HG02763 (cell line): ENCODE data around the gene ITIH5.

Source experiments
- ATAC-seq: cut with Tn5 transposase; IDR thresholded peaks from one replicate; pipeline ENCODE4 v1.9.1; 2021; ENCODE audit warnings: mild to moderate bottlenecking, moderate library complexity; ENCODE audit not compliant: unreplicated experiment

ITIH5 gene

DNA sequence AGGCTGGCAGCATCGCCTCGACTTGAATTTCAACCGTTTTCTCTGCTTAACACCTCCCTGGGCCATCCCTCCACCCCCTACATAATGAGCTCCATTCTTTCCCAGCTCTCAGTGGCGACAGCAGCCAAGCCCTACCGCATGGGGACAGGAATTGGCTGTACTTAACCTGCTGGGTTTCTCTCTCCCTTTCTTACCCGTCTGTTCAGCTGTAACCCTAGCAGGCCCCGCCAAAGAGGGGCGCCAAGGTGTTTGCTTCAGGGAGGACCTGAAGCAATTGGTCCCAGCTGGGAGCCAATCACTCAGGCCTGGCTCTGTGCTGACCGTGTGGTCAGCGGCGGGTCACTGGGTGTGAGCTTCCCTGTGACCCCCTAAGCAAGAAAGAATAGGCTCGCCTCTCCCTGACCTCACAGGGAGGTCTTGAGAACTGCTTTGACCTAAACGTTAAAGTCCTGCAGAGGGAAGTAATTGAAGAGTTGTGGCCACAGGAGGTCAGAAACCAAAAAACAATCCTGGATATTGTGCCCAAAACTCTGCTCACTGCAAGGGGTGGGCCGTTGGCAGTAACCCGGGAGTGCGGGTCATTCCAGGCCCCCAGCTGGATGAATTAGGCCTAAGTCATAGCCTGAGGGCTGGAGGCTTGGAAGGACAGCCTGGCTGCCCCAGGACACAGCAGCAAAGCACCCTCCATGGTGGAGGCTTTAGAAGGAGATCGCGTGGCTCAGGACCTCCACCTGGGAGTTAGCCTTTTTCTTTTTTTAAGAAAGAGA lies 114.6 kb downstream of the ITIH5 start:
- no peak for ATAC-seq

DNA sequence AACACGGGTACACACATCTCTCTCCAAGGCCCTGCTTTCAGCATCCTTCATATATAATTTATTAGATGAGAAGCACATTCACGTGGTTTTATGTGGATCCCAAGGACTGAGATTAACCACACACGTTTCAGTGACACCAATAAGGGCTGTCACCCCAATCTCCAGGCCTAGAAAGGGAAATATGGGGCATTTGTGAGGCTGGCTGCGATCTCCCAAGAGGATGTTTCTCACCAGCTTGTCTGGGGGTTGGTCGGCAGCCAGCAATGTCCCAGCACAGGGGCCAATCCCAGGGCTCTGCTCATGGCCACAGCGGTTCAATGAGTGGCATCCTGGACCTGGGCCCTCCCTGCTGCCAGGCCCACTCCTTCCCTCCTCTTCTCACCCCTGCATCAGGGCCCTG lies 115.5 kb downstream of the ITIH5 start:
- no peak for ATAC-seq

DNA sequence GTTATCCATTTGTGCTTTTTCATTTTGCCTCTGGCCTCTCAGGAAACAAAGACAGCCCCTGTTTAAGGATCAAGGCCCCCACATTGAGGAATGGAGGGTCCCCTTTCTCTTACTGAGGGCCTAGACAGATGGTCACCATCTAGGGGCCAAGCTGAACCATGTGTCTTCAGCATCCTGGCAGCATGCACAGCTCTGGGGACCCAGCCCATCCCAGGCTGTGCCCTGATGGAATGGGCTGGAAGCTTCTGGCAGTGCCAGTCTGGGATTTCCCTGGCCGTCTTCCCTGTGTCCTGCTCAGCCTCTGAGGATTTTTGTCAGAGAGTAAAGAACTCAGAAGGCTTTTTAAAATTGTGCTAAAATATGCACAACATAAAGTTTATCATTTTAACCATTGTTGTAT lies 116.8 kb downstream of the ITIH5 start:
- ATAC-seq, result no peak

DNA sequence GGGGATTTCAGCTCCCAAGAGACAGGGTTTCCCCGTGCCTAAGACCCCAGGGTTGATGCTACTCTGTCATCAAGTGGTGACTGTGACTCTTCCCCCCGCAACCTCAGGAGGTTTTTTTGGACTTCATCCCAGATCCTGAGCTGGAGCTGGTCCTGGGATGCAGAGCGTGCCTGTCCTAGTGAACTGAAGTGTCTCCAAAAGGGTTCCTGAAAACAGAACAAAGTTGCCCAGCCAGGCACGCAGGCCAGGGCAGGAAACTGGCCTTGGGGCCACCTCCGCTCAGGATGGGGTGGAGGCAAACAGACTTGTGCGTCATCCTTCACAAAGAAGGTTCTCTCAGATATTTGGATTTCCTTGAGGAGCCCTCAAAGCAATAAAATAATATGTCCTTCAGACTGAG lies 118.9 kb downstream of the ITIH5 start:
- no peak for ATAC-seq

DNA sequence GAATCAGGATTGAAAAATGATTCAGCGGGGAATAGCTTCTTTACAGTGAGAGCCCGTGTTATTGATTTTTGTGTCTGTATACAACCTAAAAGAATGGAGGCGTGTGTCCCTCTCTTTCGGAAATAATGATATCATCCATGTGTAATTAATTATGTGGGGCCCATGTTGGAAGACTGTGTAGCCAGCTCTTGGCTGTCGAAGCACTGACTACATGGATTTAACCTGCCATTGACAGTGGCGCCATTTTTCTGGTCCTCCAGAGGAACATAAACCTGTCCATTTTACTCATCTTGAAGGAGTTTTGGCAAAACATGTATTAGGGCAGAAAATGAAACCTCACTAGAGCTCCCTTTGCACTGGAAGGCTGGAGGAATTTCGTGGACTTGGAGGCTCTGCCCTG lies 119.6 kb downstream of the ITIH5 start:
- no peak for ATAC-seq

DNA sequence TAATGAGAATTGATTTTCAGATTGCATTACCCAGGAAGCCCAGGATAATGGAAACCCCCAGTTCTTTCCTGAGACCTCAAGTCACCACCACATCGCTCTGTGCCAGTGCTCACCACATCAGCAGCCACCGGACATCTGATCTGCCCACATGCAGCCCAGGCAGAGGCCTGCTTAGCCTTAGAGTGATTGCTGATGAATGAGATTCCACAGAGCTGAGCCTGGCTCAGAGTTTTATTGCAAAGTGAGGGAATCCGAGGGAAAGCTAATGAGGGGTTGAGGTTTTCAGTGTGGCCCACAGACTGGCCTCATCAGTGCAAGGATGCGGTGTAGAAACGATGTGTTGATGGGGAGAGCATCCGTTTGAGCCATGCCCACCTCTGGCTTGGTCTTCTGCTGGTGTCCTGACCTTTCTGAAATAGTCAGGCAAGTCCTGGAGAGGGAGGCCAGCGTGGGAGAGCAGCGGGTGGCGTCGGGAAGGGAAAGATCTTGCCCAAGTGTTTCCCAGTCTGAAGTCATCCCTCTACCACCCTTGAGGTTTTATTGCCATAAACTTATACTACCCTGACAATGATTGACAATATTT lies 120.3 kb downstream of the ITIH5 start:
- ATAC-seq, result no peak

DNA sequence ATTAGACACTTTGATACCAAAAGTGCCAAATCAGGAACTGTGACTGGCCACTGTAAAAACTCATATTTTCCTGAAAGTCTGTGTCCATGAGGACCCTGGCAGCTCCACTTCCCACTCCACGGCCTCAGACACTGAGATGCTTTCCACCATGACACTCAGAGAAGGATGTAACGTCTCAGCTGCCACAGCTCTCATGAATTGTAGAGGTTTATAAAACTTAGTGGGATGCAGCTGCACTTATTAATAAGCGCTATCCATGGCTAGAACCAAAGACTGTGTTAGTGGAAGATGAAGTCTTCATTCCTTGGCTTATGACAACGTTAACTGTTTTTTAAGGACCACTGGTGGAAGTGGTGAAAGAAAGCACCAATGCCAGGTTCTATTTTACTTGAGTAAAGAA lies 121.0 kb downstream of the ITIH5 start:
- no peak for ATAC-seq

DNA sequence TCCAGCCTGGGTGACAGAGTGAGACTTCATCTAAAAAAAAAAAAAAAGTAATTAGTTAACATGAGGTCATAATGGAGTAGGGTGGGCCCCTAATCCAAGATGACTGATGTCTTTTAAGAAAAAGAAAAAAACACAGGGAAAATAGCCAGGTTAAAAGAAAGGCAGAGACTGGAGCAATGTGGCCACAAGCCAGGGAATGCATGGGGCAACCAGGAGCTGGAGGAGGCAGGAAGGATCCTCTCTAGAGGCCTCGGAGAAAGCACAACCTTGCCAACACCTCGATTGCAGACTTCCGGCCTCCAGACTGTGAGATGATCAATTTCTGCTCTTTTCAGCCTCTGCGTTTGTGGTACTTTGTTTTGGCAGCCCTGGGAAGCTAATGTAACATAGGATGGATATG lies 121.5 kb downstream of the ITIH5 start:
- ATAC-seq, result no peak

DNA sequence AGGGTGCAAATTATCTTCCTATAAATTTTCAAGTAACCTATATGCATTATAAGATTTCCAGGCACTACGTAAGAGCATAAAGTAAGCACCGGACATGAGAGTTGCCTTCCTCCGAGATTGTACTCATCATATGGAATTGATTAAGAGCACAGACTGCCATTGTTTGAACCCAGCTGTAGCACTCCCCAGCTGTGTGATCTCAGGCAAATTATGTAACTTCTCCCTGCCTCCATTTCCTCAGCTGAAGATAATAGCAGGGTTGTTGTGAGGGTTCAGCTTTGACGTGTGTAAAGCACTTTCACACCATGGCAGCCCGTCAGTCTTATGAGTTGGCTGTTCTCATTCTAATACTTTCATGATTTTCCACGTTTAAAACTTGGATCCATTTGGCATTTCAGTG lies 122.6 kb downstream of the ITIH5 start:
- ATAC-seq, result no peak

DNA sequence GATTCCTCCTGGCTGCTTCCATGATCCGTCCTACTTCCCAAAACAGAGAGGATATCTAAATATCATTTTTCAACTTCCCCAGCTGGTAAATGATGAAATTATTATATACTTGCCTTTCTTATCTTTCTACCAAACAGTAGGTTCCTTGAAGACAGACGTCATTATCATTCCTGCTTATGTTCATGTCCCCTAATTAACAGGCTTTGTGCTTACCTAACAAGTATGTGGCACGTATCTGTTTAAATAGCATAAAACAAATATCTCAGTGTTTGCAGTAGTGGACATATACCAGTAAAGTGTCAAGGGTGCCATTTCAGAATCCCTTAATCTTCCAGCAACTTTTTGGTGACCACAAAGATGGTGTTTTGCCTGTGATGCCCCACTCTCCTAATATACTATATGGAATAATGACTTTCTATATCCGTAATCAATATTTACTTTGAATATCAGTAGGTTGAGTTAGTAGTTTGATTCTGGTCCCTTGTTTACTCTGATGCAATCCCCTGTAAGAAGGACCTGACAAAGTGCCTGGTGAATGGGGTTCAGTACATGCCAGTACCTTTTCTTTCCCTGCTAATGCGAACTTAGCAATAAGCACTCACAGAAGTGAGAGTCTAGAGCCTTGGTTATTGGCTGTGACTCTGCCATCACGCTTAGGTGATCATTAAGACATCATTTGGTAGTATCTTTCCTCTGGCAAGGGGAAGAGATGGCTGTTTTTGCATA lies 124.4 kb downstream of the ITIH5 start:
- no peak for ATAC-seq

DNA sequence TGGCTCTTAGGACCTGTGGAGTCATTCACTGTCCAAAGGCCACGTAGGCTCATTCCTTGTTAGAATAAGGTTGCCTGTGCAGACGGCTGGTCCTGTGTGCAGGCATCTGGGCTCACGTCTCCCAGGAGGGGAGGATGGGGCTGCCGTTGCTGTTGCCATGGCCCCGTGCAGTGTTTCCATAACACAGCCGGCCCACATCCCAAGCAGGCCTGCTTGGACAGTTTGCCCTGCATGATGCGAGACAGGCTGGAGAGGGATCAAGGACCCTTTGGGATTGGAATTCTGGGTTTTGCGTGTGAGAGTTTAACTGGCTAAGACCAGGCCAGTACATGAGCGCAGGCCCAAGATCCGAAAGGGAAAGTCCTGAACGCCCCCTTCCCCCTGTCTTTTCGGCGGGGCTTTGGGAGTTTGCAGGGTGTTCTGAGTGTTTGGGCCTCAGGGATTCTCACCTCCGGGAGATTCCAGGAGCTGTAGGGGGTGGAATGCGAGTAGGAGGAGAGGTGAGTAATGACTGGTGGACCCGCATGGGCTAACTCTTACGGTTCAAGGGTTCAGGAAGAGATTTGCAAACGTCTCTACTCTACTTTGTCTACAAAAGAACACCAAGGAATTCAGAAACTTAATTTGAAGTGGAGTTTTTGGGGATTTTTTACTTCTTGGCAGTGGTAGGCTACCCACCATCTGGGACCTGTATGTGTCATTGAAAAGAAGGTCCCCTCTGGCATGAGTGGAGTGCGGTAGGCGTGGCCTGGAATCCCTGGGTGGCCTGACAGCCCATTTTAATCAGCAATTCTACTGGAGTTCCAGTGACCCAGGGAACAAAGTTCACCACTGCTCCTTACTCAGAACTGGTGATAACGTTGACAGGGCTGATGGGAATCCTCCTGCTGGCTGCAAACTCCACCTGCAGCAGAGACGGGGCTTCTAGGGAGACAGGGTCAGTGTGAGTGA lies 125.4 kb downstream of the ITIH5 start:
- no peak for ATAC-seq

DNA sequence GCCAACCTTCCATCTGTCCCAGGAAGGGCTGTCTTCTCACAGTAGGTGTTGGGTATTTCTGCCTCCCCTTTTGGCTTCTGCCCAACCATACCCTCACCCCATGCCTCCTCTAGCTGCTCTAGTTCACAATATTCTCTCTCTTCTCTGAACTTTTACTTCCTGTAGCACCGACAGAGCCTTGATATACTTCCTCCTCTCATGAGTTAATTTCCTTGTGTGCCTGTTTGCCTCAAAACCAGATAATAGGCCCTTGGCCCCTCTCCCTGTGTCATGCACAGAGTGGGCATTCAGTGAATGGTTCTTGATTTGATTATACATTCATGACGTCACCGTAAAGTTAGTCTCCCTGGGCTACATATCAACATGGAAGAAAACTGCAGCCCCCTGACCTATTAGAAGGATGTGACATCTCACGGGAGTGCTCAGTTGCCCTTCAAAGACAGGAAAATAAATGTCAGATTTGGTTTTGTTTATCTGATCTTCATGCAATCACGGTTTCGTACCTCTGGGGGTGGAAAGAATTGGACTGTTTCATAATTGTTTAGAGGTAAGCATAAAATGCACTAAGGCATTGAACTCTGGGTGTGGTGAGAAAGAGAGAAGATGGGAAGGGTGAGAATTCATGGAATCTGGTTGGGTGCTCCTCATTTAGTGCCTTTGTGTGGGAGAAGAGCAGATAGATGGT lies 127.7 kb downstream of the ITIH5 start:
- ATAC-seq, result no peak

DNA sequence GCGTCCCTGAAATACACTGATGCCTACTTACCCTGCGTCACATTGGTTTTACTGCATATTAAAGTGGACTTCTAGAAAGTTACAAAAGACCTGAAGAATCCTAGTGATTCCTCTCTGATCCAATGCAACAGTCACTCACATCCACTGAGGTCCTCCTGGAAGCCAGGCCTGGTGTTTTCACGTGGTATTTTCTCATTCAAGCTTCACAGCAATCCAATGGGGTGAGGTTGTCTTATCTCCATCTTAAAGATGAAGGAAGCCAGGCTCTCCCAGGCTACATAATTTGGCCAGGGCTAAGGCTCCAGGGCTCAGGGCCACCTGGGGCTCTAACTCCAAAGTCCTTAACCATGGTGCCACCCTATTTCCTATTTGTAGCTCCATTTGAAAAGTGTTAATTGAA lies 129.6 kb downstream of the ITIH5 start:
- no peak for ATAC-seq

DNA sequence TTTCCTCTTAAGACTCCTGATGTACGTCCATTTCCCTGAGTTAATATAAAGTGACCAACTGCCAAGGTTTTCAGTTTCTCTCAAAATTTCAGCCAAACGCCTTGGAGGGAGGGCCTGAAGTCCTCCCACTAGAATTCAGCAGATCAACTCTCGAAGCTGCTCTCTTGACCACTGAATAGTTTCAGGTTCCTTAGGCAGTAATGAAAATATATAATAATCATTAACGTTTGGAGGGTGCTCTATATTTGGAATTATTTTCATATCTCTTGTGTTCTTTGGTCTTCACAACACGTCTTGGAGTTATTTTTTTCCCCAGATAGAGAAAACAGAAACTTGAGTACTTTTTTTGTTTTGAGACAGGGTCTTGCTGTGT lies 132.3 kb downstream of the ITIH5 start:
- no peak for ATAC-seq

DNA sequence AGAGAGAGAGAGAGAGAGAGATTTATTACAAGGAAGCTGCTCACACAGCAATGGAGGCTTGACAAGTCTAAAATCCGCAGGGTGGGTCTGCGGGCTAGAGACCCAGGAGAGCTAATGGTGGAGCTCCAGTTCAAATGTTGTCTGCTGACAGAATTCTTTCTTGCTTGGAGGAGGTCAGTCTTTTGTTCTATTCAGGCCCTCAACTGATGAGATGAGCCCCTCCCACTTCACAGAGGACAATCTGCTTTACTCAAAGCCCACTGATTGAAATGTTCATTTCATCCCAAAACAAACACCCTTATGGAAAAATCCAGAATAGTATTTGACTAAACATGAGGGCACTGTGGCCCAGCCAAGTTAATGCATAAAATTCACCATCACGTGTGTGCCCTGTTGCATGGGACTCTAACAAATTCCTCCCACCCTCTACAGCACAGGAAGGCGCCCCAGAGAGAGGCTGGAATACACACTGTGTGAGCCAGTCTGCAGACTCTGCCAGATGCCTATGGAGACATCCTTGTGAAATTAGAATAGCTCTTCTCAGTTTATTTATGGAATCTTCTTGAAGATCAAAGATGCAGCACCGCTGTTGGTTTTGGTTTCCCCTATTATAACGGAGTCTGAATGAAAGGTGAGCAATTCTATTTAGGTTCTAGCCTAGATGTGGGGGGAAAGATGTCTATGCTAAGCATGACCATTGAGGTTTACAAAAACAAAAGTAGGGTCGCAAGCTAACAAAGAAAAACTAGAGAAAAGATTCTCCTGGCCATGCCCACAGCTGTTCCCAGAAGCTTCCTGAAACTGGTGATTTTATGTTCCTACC lies 132.9 kb downstream of the ITIH5 start:
- no peak for ATAC-seq

DNA sequence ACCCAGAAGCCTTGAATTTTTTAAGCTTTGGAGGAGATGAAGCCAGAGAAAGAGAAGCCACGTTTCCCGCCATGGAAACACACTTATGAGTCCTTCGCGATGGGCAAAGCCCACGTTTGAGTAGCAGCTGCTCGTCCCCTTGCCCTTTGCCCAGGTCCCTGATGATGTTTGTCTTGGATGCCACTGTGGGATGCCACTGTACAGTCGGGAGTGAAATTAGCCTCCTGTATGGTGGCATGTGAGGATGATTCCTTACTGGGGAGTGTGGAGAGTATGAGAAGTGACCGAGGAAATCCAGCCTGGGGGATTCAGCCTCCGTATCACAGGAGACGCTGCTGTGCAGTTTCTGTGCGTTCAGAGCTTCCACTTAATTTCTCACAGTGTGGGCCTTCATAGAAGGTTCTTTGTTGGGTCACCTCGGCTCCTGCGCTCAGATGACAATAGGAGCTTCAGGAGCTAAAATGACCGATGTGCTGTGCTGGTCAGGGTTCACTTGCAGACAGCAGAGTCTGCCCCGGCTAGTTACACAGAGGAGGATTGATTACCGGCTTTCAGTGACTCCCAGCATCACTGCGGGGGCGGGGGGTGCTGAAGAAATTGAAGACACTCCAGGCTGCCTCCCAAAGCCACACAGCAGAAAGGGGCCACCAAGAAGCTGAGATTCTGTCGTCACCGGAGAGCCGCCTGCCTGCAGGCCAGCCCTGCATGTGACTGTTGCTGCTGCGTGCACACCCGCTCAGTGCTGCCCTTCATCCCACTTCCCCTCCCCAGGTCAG lies 133.9 kb downstream of the ITIH5 start:
- no peak for ATAC-seq

DNA sequence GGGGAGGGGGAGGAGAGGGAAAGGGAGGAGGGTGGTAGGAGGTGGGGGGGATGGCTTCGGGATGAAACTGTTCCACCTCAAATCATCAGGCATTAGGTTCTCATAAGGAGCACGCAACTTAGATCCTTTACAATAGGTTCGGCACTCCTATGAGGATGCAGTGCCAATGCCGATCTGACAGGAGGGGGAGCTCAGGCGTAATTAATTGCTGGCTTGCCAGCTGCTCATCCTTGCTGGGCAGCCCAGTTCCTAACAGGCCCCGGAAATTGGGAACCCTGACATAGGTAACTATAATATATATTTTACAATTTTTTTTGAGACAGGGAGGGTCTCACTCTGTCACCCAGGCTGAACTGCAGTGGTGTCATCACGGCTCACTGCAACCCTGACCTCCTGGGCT lies 137.1 kb downstream of the ITIH5 start:
- ATAC-seq, result no peak

DNA sequence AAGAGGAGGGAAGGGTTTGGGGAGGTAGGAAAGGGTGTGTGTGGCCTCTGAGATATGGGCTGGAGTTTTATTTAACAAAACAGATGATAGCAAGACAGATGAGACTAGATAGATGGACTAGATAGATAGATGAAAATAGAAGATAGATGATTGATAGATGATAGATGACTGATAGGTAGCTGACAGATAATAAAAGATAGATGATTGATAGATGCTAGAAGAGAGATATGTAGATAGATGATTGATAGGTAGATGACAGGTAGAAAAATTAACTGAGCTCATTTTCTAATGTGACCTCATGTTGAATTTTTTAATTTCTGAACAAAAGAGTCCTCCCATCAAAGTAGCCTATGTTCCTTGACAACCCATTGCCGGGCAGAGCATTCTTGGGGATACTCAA lies 139.3 kb downstream of the ITIH5 start:
- no peak for ATAC-seq

DNA sequence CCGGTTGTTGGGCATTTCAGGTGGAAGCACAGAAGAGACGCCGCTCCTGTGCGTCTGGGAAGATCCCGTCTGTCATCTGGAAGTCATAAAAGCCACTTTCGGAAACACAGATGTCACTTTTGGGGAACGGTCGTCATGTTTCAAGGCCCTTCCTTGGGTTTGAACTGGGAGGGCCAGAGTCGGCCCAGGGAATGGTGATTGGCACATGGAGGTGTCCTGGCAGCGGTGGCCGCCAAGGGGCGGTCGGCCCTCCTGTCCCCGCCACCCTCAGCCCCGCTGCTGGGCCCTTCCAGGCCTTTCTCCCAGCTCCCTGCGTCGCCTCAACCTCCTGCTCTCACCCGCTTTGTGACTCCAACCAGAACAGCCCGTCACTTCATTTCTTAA lies 140.8 kb downstream of the ITIH5 start:
- ATAC-seq, result no peak
